Measurements from ENCODE around the gene CYP17A1. TPM values are rescaled to one million over a fixed set of nuclear protein-coding genes. Genes with fewer than 3 reads are reported as not detected.

CYP17A1 gene
- total RNA-seq, 1 donor from 2014 or later, result not detected

- H3K79me2 ChIP-seq (ENCODE audit: low read depth), result no peaks in the 10 kb centered on the region
- no peak overlapping the region for H3K27ac ChIP-seq
- DNase-seq (ENCODE audit: low spot score), result no peak
- H3K27me3 ChIP-seq, result no peaks in the 10 kb centered on the region
- no peak overlapping the region for H3K4me3 ChIP-seq
- H3K36me3 ChIP-seq, result no peaks in the 10 kb centered on the region
- H3K9me3 Mint-ChIP-seq, result no peaks in the 10 kb centered on the region
- no peaks in the 10 kb centered on the region for H3K9me3 ChIP-seq (ENCODE audit: low read depth)
- no peaks in the 10 kb centered on the region for H4K20me1 ChIP-seq (ENCODE audit: low read depth)
- no peaks in the 10 kb centered on the region for H3K27me3 Mint-ChIP-seq (ENCODE audit: insufficient read depth, low read depth)
- H3K36me3 Mint-ChIP-seq, result peaks cover 18% of the 10 kb centered on the region
- H3F3A ChIP-seq (ENCODE audit: low read depth), result no peaks in the 10 kb centered on the region
- H3K9ac ChIP-seq, result no peak overlapping the region
- no peak overlapping the region for H3K4me3 Mint-ChIP-seq
- no peak for TF ChIP-seq EZH2phosphoT487 (IDR thresholded peaks at IDR 0.05)
- TF ChIP-seq CTCF (IDR thresholded peaks at IDR 0.05), result no peak
- peaks cover 27% of the 10 kb centered on the region for H3K4me1 Mint-ChIP-seq
- H3K27ac Mint-ChIP-seq, result no peak overlapping the region
- H3K4me2 ChIP-seq, result no peak overlapping the region
- peaks cover 10% of the 10 kb centered on the region for H3K4me1 ChIP-seq
- H2AFZ ChIP-seq (replicated peaks), result no peak overlapping the region
These were observed 34.2 kb downstream of the CYP17A1 start for GRCh38 chr10:102802920-102803534.

GRCh38 chr10:102801978-102802377, 35.2 kb downstream of the CYP17A1 start:
- H2AFZ ChIP-seq (replicated peaks), result no peak overlapping the region
- Mint-ChIP-seq H3K36me3 (peaks cover 21% of the 10 kb centered on the region), H3K4me3 (no peak overlapping the region), H3K27me3 (ENCODE audit: insufficient read depth, low read depth) (no peaks in the 10 kb centered on the region), H3K4me1 (peaks cover 31% of the 10 kb centered on the region), H3K9me3 (no peaks in the 10 kb centered on the region), H3K27ac (no peak overlapping the region)
- no peaks in the 10 kb centered on the region for H3K79me2 ChIP-seq (ENCODE audit: low read depth)
- no peak overlapping the region for H3K4me3 ChIP-seq
- no peaks in the 10 kb centered on the region for H3K36me3 ChIP-seq
- H3K9me3 ChIP-seq (ENCODE audit: low read depth), result no peaks in the 10 kb centered on the region
- H3K9ac ChIP-seq, result no peak overlapping the region
- H3K27ac ChIP-seq, result no peak overlapping the region
- no peaks in the 10 kb centered on the region for H3F3A ChIP-seq (ENCODE audit: low read depth)
- TF ChIP-seq EZH2 (IDR thresholded peaks at IDR 0.05) (no peak), CTCF (IDR thresholded peaks at IDR 0.05) (no peak), EZH2phosphoT487 (IDR thresholded peaks at IDR 0.05) (no peak)
- no peaks in the 10 kb centered on the region for H4K20me1 ChIP-seq (ENCODE audit: low read depth)
- peaks cover 10% of the 10 kb centered on the region for H3K4me1 ChIP-seq
- no peaks in the 10 kb centered on the region for H3K27me3 ChIP-seq
- no peak overlapping the region for H3K4me2 ChIP-seq
- DNase-seq (ENCODE audit: low spot score), result no peak

GRCh38 chr10:102801496-102801895, 35.7 kb downstream of the CYP17A1 start:
- Mint-ChIP-seq H3K27ac (no peak overlapping the region), H3K36me3 (peaks cover 23% of the 10 kb centered on the region), H3K27me3 (ENCODE audit: insufficient read depth, low read depth) (no peaks in the 10 kb centered on the region), H3K4me3 (no peak overlapping the region), H3K4me1 (peaks cover 35% of the 10 kb centered on the region), H3K9me3 (no peaks in the 10 kb centered on the region)
- H3K4me3 ChIP-seq, result no peak overlapping the region
- H4K20me1 ChIP-seq (ENCODE audit: low read depth), result peaks cover 2% of the 10 kb centered on the region
- H3K4me1 ChIP-seq, result peaks cover 10% of the 10 kb centered on the region
- no peak overlapping the region for H3K4me2 ChIP-seq
- no peaks in the 10 kb centered on the region for H3K36me3 ChIP-seq
- TF ChIP-seq CTCF (IDR thresholded peaks at IDR 0.05), result no peak
- TF ChIP-seq EZH2 (IDR thresholded peaks at IDR 0.05), result no peak
- no peak for DNase-seq (ENCODE audit: low spot score)
- H3K9me3 ChIP-seq (ENCODE audit: low read depth), result no peaks in the 10 kb centered on the region
- no peak overlapping the region for H3K27ac ChIP-seq
- H3F3A ChIP-seq (ENCODE audit: low read depth), result no peaks in the 10 kb centered on the region
- no peak overlapping the region for H3K9ac ChIP-seq
- no peak overlapping the region for H2AFZ ChIP-seq (replicated peaks)
- no peaks in the 10 kb centered on the region for H3K27me3 ChIP-seq
- no peaks in the 10 kb centered on the region for H3K79me2 ChIP-seq (ENCODE audit: low read depth)
